Activated CD8-positive, alpha-beta memory T cell treated with anti-CD3 and anti-CD28 coated beads, Interleukin-2, amount 50 U/mL, for 1 hour (primary cell): Measurements from ENCODE around the gene STK32C.

Source experiments
- DNase-seq: peaks from one replicate; pipeline ENCODE4 v3.0.0-alpha.2; 2020; ENCODE audit errors: extremely low read depth

The STK32C gene

DNA sequence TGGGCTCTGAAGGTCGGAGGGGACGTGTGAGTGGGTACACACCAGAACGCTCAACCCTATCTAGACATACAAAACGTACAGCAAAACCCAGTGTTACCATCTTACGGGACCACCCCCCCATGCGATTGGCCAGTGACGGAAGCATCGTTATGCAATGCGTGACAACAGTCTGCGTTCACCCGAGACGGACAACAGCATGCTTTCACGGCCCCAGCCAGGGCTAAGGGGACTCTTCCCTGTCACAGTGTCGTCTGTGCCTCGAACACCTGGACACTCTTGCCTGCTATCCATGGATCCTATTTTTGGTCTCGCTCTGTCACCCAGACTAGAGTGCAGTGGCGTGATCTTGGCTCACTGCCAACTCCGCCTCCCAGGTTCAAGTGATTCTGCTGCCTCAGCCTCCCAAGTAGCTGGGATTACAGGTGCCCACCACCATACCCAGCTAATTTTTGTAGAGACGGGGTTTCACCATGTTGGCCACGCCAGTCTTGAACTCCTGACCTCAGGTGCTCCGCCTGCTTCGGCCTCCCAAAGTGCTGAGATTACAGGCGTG is 97.7 kb downstream of the STK32C start:
- DNase-seq = no peak

DNA sequence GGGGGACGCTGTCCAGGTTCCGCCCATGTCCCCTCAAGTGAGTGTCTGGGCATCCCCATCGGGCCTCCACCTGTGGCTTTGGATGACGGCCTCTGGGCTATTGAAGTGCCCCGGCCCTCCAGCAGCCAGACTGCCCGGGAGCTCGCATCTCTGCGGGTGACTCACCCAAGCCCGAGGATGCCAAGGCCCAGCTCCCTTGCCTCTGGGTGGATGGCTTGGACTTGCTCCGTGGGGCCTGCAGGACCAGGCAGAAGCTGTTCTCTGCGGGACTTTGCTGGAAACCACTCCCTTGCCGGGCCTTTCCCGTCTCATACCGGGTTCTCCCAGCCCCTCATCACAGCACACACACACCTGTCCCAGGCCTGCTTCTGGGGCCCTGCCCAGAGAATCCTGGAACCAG is 98.6 kb downstream of the STK32C start:
- DNase-seq = no peak

DNA sequence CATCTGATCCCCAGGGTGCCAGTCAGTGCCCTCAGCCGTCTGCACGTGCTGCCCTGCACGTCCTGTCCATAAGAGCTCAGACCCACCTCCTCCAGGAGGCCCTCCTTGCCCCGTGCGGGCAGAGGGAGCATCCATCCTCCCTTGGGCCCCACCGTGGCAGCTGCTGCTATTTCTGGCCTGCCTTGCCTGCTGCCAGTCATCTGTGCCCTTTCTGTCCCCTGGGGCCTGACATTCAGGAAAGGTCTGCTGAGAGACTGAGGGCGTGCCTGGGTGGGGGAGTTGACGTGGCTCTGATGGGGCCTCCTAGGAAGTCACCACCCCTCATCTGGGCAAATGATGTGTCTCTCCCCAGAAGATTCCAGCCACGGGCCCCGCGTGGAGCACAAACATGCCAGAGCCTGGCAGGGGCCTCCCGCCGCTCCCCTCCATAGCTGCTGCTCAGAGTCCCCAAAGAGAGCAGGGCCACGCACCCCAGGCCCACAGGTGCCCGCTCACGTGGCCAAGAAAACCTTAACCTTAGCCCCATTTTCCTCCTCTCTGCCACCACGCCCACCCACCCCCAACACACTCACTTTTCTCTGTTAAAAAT is 99.2 kb downstream of the STK32C start:
- no peak for DNase-seq

DNA sequence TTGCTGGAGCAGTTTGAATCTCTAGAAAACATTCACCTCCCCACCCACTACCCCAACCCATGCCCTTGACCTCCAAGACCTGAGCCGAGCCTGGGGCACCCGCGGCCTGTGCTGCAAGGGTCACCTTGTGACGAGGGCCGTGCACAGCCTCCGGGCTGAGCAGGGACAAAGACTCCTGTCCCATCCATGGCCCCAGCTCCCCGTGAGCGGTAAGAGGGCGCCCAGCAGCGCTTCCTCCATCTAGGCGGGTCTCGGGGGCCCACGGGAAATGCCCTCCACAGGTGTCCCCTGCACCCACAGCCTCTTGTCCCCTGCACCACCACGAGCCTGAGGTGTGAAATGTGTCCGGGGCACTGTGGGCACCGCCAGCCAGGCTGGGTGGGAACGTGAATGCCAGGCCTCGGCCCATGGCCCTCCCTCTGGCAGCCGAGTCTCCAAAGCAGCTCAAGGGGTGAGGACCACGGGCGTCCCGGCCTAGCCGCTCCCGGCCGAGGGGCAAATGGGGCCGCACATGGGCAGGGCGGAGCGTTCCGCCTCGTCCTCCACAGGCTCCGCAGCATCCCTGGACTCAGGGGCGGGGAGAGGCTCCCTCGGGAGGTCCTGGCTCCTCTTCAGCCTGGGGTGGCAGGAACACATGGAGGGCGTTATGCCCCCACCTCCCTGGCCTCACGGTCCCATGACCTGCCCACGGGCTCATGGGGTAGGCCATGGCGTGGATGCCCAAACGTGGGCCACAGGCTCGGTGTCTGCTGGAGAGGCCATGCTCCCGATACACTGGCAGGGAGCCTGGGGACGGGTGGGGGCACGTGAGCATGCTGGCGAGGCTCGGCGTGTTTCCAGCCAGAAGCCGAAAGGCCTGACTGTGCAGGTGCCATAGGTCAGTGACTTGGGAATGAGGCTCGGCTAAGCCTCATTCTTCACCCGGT is 100.0 kb downstream of the STK32C start:
- no peak for DNase-seq

DNA sequence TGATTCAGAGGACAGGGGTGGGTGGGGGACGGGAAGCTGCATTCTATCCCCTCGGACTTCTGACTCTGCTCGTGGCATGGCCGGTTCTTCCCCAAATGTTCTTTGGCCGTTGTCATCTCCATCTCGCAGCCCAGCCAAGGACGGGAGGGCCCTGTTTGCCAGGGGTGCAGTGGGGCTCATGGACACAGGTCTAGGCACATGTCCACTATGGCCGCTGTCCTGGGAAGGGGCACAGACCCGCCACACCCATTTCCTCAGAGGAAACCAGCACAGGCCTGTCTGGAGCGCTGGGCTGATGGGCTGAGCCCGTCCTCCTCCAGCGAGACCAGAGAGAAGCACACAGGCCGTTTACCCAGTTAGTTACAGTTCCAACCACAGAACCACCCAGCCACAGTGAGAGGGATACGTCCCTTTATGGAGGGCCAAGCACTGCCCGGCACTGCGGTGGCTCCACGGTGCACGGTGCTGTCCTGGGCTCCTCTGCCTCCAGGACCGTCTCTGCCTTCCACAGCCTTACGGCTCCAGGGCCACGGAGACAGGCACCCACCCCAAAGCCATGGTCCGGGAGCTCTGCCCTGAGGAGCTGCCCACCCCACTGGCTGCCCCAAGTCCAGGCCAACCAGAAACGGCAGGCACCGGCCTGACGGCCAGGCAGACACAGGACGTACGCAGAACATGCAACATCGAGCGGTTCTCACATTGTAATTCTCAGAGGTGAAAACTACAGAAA is 100.8 kb downstream of the STK32C start:
- no peak for DNase-seq

DNA sequence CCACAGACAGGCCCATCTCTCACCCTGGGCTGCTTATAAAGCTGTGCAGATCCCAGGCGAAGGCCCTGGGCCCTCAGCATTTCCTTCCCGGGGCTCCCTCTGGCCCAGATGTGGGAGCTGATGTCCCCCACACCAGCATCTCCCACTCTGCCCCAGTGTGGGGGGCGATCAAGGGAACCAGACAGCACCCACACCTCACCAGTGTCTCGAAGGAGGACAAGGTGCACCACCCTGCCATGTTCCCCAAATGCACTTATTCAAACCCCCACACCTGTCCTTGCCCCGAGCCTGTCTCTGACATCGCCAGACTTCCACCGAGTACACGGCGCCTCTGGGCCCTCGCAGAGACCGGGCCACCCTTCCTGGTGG is 101.4 kb downstream of the STK32C start:
- DNase-seq = no peak

DNA sequence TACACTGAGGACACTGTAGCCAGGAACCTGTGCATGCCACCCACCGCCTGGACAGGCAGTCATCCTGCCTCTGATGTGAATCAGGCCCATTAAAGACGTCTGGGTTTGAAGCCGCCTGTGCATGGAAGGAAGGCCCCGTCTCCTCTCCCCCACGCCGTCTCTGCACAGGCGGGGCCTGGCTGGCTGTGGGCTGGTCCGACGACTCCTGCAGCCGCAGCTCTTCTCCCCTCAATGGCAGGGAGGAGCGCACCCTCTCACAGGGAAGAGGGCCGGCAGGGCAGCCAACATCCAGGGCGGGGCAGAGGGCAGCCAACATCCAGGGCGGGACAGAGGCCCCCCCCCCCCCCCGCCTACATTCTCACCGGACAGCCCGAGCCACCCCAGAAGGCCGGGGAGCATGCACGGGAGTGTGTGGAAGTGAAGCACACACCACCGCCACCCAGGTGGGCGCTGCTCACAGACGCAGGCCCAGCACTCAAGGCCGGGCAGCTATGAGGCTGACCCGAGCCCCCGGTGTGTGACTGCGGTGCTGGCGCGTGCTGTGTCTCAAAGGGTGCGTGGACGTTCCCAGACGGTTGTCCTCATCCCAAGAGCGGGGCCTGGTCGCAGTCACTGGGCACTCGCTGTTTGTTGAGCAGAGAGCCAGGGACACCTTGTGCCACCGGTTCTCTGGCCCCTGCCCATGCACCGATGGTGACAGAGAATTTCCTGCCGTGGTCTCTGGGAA is 101.9 kb downstream of the STK32C start:
- DNase-seq = no peak

DNA sequence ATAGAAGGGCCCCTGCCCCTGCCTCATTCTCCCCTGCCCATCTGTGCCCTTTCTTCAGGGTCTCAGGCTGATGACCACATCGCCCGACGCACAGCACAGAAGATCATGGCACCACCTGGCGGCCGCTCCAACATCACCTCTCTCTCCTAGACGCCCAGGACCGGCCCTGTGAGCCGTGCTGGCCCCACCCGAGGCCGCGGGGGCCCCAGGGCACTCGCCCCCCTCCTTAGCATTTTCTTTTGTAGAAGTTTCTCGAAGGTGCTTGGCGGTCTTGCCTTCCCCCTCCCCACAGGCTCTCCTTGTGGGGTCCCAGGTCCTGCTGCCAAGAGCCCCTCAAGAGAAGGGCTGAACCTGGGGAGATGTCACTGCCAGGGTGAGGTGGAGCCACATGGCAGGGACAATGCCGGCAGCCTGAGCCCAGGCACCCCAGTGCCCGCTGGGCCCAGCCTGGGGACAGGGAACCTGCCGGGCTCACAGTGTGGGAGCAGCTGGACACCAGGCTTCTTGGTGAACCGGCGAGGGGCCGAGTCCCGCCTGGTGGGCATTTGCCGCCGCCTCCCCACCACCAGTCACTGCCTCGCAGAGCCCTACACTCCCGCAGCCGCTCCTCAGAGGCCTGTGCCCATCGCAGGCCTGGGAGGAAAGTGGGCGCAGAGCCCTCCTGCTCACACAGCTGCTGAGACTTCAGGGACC is 102.8 kb downstream of the STK32C start:
- no peak for DNase-seq

DNA sequence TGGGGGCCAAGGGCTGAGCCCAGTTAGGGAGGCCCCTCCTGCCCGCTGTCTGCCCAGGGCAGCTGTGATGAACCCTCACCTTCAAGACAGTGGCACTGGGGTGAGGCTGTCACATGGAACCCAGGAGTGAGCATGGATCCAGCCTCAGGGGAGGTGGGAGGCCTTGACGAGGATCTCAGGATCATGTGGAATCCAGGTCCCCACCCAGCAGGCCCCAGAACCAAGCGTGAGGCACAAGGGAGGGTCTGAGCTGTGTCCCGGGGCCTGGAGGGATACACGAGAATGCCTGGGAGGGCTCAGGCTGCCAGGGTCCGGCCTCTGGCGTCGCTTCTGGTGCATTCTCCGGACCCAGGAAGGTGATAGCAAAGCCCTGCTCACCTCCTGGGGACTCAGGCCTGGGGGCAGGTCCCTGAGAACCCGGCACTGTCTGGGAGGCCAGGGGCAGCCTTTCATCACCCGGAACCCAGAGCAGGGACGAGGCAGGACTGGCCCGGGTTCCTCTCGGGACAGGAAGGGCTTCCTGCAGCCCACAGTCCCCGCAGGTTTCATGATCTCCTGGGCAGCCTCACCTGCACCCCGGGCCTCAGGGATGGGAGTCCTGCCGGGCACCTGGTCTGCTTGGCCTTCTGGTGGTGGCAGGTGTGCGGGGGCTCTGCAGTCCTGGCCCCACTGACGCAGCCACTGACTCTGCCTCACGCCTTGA is 103.5 kb downstream of the STK32C start:
- DNase-seq = no peak

DNA sequence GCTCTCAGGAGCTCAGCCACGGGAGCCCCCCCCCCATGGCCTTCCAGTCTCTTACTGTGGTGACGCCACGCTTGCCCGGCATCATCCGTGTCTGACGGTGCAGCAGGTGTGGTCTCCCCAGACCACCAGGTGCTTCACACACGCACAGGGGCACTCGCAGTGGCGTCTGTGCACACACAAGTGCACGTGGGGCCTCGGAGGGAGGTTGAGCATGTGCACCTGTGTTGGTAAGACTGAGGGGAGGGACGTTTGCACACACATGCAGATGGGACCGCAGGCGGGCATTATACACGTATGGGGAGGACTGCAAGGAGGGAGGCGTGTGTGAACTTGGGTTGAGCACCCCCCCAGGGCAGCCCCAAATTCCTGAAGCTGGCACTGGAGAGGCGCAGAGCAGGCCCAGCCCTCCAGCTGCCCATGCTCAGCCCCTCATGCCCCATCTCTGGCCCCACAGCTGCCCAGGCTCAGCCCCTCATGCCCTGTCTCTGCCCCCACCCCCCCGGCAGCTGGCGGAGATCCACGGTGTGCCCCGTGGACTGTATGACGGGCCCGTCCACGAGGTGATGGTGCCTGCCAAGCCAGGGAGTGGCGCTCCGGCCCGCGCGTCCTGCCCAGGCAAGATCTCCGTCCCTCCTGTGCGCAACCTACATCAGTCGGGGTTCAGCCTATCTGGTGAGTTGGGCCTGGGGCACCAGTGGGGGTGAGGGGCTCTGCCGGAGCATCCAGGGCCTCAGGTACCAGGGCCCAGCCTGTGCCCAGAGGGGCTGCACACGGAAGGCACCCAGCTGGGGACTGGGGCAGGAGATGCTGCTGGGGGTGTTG is 104.3 kb downstream of the STK32C start:
- DNase-seq = no peak

DNA sequence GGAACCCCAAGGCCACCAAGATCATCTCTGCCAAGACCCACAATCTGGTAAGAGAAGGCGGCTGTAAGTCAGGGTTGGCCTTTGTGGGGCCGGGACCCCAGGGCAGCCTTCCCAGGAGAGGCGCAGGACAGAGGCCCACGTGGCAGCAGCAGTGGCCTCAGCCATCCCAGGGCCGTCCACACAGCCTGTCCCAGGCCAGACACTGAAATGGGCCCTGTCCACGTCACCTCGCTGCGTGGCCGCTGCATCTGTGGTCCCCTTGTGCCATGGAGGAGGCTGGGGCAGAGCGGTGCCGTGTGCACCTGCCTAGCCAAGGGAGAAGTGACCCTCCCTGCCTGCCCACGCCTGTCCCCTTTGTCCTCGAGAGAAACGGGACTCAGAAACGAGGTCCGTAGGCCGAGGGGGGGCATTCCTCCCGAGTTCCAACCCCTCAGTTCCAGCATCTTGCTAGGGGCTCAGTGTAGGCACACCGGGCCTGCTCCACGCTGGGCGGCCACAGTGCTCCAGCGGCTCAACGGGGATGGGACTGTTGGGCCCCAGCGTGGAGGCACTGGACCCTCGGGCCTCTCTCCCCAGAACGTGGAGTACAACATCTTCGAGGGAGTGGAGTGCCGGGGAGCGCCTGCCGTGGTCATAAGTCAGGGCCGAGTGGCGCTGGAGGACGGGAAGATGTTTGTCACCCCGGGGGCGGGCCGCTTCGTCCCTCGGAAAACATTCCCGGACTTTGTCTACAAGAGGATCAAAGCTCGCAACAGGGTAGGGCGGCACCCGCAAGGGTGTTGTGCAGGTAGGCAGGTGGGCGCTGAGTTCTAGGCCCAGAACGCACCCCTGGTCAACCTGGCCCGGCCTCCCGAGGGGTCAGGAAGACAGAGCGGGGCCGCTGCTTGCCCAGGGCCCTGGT is 105.4 kb downstream of the STK32C start:
- DNase-seq = no peak

DNA sequence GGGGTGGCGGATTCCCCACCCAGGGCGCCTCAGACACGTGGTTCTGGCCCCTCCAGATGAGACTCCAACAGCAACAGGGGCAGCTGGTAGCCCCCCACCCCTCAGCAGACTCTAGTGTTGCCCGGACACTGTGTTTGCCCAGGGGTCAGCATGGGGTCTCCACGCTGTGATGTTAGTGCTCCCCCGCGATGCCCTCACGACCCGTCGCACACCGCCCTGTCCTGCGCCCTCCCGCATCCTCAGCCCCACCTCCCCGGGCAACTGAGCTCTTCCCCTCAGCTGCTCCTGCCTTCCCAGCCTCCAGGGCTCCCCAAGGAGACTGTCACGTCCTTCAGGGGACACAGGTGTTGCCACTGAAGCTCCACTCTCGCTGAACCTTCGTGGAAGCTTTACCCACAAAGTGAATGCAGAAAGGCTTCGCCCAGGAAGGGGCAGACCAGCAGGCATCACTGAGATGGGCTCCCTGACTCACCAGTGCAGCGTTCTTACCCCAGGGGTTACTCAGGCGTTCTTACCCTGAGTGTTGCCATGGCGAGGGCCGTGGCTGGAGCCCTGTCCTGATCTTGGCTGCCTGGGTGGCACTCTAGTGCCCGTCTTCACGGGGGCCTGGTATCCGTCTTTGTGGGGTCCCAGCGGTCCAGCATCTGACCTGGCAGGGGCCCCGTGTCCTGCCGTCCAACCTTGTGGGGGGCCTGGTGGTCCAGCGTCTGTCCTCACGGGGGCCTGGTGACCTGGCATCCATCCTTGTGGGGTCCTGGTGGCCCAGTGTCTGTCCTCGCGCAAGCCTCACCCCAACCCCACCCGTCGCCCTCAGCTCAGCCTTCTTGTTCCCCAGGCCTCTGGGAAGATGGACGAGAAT is 106.4 kb downstream of the STK32C start:
- DNase-seq = no peak

DNA sequence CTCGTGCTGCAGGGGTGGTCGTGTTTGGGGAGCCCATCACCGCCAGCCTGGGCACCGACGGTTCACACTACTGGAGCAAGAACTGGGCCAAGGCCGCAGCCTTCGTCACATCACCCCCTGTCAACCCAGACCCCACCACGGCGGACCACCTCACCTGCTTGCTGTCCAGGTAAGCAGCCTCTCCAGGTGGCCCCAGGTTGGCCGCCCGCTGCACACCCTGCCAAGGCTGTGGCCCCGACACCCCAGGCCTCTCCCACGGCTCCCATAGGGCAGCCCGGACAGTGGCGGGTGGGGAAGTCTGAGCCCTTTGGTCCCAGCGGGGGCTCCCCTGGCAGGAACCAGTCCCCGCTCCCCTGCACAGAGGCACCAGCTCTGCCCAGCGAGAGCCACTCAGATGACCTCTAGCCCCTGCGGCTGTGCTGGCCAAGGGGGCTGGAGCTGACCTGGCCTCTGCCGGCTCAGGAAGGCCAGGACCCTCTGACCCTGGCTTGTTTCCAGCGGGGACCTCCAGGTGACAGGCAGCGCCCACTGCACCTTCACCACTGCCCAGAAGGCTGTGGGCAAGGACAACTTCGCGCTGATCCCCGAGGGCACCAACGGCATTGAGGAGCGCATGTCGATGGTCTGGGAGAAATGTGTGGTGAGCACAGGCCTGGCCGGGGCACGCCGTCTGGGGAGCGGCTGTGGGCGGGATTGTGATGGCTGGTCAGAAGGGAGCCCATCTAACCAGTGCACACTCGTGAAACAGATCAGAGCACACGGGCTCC is 107.2 kb downstream of the STK32C start:
- DNase-seq = no peak

DNA sequence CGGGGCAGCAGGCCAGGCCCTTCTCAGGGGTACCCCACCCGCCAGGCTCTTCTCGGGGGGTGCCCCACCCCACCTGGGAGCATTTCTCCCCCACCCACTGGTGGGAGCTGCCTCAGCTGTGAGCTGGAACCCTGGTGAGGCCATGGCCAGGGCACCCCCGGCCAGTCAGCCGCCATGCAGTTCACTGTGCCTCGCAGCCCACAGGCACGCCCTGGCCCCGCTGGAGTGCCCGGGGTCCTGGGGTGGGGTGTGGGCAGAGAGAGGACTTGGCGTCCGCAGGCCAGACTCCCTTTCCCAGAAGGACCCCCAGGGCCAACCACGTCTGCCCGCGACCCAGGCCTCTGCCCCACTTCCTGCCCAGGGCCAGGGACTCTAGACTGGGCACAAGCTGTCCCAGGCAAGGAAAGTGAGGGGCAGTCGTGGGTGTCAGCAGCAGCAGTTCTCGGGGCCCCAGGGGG is 107.9 kb downstream of the STK32C start:
- DNase-seq = no peak

DNA sequence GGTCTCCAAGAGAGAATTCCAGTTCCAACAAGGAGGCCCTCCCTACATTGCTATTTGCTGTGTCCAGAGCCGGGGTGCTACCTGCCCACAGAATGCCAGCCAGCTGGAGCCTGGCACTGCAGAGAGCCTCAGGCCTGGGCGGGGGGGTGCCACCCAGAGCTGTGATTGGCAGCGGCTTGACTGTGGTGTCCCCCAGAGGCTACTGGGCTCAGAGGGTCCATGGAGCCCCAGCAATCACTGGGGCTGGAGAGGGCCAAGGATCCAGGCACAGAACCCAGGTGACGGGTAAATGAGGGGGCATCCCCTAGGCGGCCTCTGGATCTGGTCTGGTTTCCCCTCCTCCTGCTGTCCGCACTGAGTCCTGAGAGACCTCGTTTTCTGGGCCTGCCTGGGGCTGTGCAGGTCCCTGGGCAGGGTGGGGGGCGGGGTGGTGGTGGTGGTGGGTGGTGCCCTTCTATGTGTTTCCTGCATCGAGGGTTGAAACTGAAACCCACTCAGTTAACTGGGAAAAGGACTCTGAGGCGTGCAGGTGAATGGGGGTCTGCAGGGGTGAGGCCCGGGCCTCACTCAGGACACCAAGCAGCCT is 108.4 kb downstream of the STK32C start:
- DNase-seq = no peak

DNA sequence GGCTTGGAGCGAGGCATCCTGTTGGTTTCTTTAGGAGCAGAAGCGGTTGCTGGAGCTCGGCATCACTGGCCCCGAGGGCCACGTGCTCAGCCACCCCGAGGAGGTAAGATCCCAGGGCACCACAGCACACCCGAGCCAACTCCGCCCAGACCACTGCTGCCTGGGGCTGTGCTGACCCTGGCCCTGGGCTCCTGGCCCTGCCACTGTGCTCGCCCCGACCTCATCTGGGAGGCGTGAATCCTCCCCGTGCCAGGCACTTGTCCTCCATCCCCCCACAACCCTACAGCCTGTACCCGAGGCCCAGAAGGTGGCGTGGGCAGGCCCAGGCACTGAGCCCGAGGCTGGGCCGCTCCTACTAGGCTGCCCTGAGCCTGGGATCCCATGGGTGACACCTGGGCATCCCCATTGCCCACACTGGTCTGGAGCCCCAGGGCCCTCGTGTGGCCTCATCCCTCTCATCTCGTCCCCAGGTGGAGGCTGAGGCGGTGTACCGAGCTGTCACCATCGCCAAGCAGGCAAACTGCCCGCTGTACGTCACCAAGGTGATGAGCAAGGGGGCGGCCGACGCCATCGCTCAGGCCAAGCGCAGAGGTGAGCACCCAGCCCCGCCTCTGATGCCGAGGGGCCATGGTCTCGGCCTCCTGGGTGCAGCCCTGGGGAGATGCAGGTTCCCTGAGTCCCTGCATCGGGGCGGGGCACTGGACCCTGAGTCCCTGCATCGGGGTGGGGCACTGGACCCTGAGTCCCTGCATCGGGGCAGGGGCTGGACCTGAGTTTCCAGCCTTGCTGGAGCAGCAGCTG is 109.2 kb downstream of the STK32C start:
- no peak for DNase-seq
